Mesendoderm (in vitro differentiated cells): Measurements from ENCODE around the gene MPP3.

Source experiments
- DNase-seq: peaks from one replicate; pipeline ENCODE4 v3.0.0; 2013
- H2AK5ac ChIP-seq: 2 replicates; pipeline ENCODE4 v1.6.1; 2013; ENCODE audit warnings: low read length, inconsistent platforms
- H2BK120ac ChIP-seq: 2 replicates; pipeline ENCODE4 v1.6.1; 2013; ENCODE audit warnings: low read depth, mild to moderate bottlenecking, low read length, moderate library complexity, mixed read lengths
- H2BK15ac ChIP-seq: replicated peaks from 2 replicates; pipeline ENCODE4 v1.6.1; 2013; ENCODE audit warnings: low read depth, mild to moderate bottlenecking, moderate library complexity
- H2BK5ac ChIP-seq: 2 replicates; pipeline ENCODE4 v1.6.1; 2013; ENCODE audit warnings: low read length, inconsistent platforms
- H3K18ac ChIP-seq: 2 replicates; pipeline ENCODE4 v1.6.1; 2013; ENCODE audit warnings: mild to moderate bottlenecking, low read length, mixed read lengths
- H3K23ac ChIP-seq: one replicate; pipeline ENCODE4 v1.6.1; 2013; ENCODE audit warnings: low read length
- H3K27ac ChIP-seq: 2 replicates; pipeline ENCODE4 v1.5.1; 2013; ENCODE audit warnings: low read depth, mild to moderate bottlenecking, inconsistent platforms, low read length, moderate library complexity
- H3K27me3 ChIP-seq: 2 replicates; pipeline ENCODE4 v1.6.1; 2013; ENCODE audit warnings: low read length, control low read depth, mild to moderate bottlenecking, inconsistent platforms; ENCODE audit not compliant: insufficient read depth, poor library complexity
- H3K36me3 ChIP-seq: 2 replicates; pipeline ENCODE4 v1.6.1; 2013; ENCODE audit warnings: low read length, inconsistent platforms; ENCODE audit not compliant: control insufficient read depth, insufficient read depth
- H3K4ac ChIP-seq: one replicate; pipeline ENCODE4 v1.6.1; 2013; ENCODE audit warnings: low read depth, mild to moderate bottlenecking, low read length, moderate library complexity
- H3K4me1 ChIP-seq: 2 replicates; pipeline ENCODE4 v1.6.1; 2013; ENCODE audit warnings: low read depth, low read length, inconsistent platforms; ENCODE audit not compliant: control insufficient read depth
- H3K4me2 ChIP-seq: 2 replicates; pipeline ENCODE4 v1.6.1; 2013; ENCODE audit warnings: low read length
- H3K4me3 ChIP-seq: 2 replicates; pipeline ENCODE4 v1.5.1; 2013; ENCODE audit warnings: mild to moderate bottlenecking, low read length
- H3K56ac ChIP-seq: one replicate; pipeline ENCODE4 v1.6.1; 2013; ENCODE audit warnings: low read length
- H3K79me1 ChIP-seq: 2 replicates; pipeline ENCODE4 v1.6.1; 2013; ENCODE audit warnings: low read length, inconsistent platforms
- H3K79me2 ChIP-seq: 2 replicates; pipeline ENCODE4 v1.6.1; 2013; ENCODE audit warnings: mild to moderate bottlenecking, low read length; ENCODE audit not compliant: control insufficient read depth, insufficient read depth
- H3K9ac ChIP-seq: 2 replicates; pipeline ENCODE4 v1.6.1; 2013; ENCODE audit warnings: low read length, inconsistent platforms
- H4K5ac ChIP-seq: one replicate; pipeline ENCODE4 v1.6.1; 2013; ENCODE audit warnings: low read length
- H4K8ac ChIP-seq: one replicate; pipeline ENCODE4 v1.6.1; 2013; ENCODE audit warnings: low read depth, mild to moderate bottlenecking, control low read depth, low read length, moderate library complexity
- WGBS: extraction: QIAGEN DNeasy Blood & Tissue Kit; methylation state at CpG from one replicate; pipeline ENCODE4 v1.1.7; 2013; ENCODE audit warnings: low lambda C conversion rate, missing lambda C conversion rate; ENCODE audit not compliant: insufficient coverage; ENCODE audit errors: extremely low coverage; 5-methylcytosine and 5-hydroxymethylcytosine counted together

MPP3 gene

DNA sequence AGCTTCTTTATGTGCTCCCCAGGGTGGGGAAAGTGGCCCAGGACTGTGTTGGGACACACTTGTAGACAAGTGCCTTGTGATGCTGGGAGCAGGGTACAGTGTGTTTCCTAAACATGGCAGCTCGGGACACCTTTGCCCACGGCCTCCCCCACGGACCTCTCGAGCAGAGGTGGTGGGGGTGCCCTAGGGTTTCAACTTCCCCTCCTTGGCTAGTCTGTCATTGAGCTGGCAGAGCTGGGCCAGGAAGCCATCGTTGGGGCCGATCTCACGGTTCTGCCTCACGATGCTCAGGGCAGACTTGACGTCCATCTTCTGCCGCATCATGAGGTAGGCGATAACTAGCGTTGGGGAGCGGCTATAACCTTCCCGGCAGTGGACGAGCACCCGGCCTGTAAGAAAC, 63.5 kb downstream of the MPP3 start:
- Histone ChIP-seq H2BK15ac (no peak overlapping the region), H3K79me1 (no peaks in the 10 kb centered on the region), H4K8ac (no peak overlapping the region), H2BK120ac (no peak overlapping the region), H3K27ac (no peak overlapping the region), H3K4me3 (no peak overlapping the region), H3K4ac (no peak overlapping the region), H2AK5ac (no peak overlapping the region), H3K18ac (no peak overlapping the region), H3K27me3 (no peaks in the 10 kb centered on the region), H3K56ac (no peak overlapping the region), H4K5ac (no peak overlapping the region), H3K36me3 (peaks cover 2% of the 10 kb centered on the region), H3K23ac (no peak overlapping the region), H3K9ac (no peak overlapping the region), H3K79me2 (no peaks in the 10 kb centered on the region), H2BK5ac (no peak overlapping the region), H3K4me2 (no peak overlapping the region), H3K4me1 (no peaks in the 10 kb centered on the region)
- DNase-seq = no peak
- WGBS = no CpG with 5 or more reads among the region's 16 CpGs

GRCh38 chr17:43768943-43769342, 64.0 kb downstream of the MPP3 start:
- H4K5ac ChIP-seq = no peak overlapping the region
- no peak overlapping the region for H2BK5ac ChIP-seq
- H3K23ac ChIP-seq = no peak overlapping the region
- no peak for DNase-seq
- H2AK5ac ChIP-seq = no peak overlapping the region
- peaks cover 2% of the 10 kb centered on the region for H3K36me3 ChIP-seq
- no CpG with 5 or more reads among the region's 7 CpGs for WGBS
- H3K4me1 ChIP-seq = no peaks in the 10 kb centered on the region
- no peak overlapping the region for H3K4me2 ChIP-seq
- no peak overlapping the region for H4K8ac ChIP-seq
- no peak overlapping the region for H3K9ac ChIP-seq
- no peak overlapping the region for H3K4ac ChIP-seq
- no peak overlapping the region for H2BK120ac ChIP-seq
- no peak overlapping the region for H3K27ac ChIP-seq
- no peak overlapping the region for H3K18ac ChIP-seq
- no peaks in the 10 kb centered on the region for H3K79me1 ChIP-seq
- no peak overlapping the region for H2BK15ac ChIP-seq
- no peak overlapping the region for H3K56ac ChIP-seq
- H3K27me3 ChIP-seq = no peaks in the 10 kb centered on the region
- no peak overlapping the region for H3K4me3 ChIP-seq
- no peaks in the 10 kb centered on the region for H3K79me2 ChIP-seq

GRCh38 chr17:43768382-43768781, 64.6 kb downstream of the MPP3 start:
- Histone ChIP-seq H3K9ac (no peak overlapping the region), H3K23ac (no peak overlapping the region), H3K4me2 (no peak overlapping the region), H3K4ac (no peak overlapping the region), H3K4me1 (no peaks in the 10 kb centered on the region), H2BK15ac (no peak overlapping the region), H3K36me3 (peaks cover 2% of the 10 kb centered on the region), H3K4me3 (no peak overlapping the region), H2BK120ac (no peak overlapping the region), H2BK5ac (no peak overlapping the region), H3K79me2 (no peaks in the 10 kb centered on the region), H3K27ac (no peak overlapping the region), H4K5ac (no peak overlapping the region), H3K18ac (no peak overlapping the region), H3K56ac (no peak overlapping the region), H3K27me3 (no peaks in the 10 kb centered on the region), H4K8ac (no peak overlapping the region), H2AK5ac (no peak overlapping the region), H3K79me1 (no peaks in the 10 kb centered on the region)
- no peak for DNase-seq
- WGBS = no CpG with 5 or more reads among the region's 9 CpGs

GRCh38 chr17:43767713-43768059, 65.3 kb downstream of the MPP3 start:
- H3K4me2 ChIP-seq = no peak overlapping the region

DNA sequence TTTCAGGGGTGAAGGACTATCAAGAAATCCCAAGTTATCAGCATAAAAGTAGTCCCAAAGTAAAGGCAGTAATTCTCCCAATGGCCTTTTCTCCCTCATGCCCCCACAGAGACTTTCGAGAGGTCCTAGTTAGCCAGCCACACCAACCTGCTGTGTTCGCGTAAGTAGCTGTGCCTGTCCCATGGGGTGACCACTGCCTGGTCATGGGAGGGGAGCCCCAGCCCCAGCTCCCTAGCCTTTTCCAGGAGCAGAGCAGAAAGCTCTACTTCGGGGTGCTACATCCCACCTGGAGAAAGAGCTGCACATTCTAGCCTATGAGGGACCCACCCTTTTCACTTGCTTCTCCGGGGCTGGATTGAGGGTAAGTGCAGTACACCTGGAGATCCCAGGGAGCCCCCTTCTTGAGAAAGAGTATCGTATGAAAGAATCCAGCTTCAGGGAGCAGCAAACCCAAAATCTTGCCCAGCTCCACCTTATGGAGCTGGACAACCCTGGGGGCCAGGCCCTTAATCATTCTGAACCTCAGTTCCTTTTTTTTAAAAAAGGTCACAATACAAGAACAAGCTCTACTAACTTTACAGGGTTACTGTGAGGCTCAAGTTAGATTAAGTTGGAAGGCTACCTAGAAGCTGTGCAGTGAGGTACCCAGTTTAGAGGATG, 65.8 kb downstream of the MPP3 start:
- H3K36me3 ChIP-seq = peaks cover 2% of the 10 kb centered on the region
- no peak overlapping the region for H3K23ac ChIP-seq
- no peak overlapping the region for H2BK5ac ChIP-seq
- H3K79me1 ChIP-seq = no peaks in the 10 kb centered on the region
- no peak overlapping the region for H4K8ac ChIP-seq
- H3K79me2 ChIP-seq = no peaks in the 10 kb centered on the region
- no peak overlapping the region for H3K56ac ChIP-seq
- H2BK120ac ChIP-seq = no peak overlapping the region
- no peak for DNase-seq
- H3K4me3 ChIP-seq = no peak overlapping the region
- WGBS = no CpG with 5 or more reads among the region's 6 CpGs
- no peak overlapping the region for H3K27ac ChIP-seq
- H3K4me1 ChIP-seq = no peaks in the 10 kb centered on the region
- H2AK5ac ChIP-seq = no peak overlapping the region
- H2BK15ac ChIP-seq = no peak overlapping the region
- H3K9ac ChIP-seq = no peak overlapping the region
- H4K5ac ChIP-seq = no peak overlapping the region
- H3K18ac ChIP-seq = no peak overlapping the region
- H3K27me3 ChIP-seq = no peaks in the 10 kb centered on the region
- no peak overlapping the region for H3K4ac ChIP-seq
- H3K4me2 ChIP-seq = no peak overlapping the region

More at GRCh38 chr17:43767713-43768059, 65.3 kb downstream of the MPP3 start:
- no peak overlapping the region for H4K5ac ChIP-seq
- WGBS = no CpG with 5 or more reads among the region's 5 CpGs
- no peaks in the 10 kb centered on the region for H3K79me2 ChIP-seq
- H2BK15ac ChIP-seq = no peak overlapping the region
- H4K8ac ChIP-seq = no peak overlapping the region
- H2BK120ac ChIP-seq = no peak overlapping the region
- no peak overlapping the region for H3K27ac ChIP-seq
- no peak overlapping the region for H3K56ac ChIP-seq
- no peak overlapping the region for H3K4me3 ChIP-seq
- H3K79me1 ChIP-seq = no peaks in the 10 kb centered on the region
- H3K9ac ChIP-seq = no peak overlapping the region
- H3K4ac ChIP-seq = no peak overlapping the region
- H3K36me3 ChIP-seq = peaks cover 2% of the 10 kb centered on the region
- no peak overlapping the region for H3K18ac ChIP-seq
- no peak for DNase-seq
- no peak overlapping the region for H2AK5ac ChIP-seq
- no peaks in the 10 kb centered on the region for H3K4me1 ChIP-seq
- H3K23ac ChIP-seq = no peak overlapping the region
- H3K27me3 ChIP-seq = no peaks in the 10 kb centered on the region
- no peak overlapping the region for H2BK5ac ChIP-seq

DNA sequence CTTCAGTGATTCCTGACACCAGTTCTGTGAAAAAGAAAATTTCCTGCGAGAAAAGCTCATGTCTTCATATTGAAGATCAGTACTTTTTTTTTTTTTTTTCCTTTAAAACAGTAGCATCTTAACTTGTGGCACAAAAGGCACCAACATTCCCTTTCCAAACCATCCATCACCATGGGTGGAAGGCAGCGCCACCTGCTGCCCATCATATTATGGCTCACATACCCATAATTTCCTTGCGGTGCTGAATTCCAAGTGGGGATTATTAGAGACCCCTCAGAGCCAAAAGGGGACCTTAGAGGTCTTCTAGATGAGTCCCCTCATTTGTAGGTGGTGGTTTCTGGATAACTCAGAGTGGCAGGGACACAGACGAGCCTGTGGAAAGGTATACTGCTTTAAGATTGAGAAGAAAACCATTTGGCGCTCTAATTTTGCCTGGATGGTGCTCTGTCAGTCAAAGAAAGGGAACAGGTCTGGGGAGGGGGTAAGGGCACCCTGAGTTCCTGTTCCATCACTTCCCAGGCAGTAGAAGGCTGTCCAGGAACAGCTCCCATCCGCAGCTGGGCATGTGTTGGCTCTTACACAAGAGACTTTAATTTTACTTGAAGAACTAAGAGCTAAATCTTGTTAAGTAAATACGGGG, 66.4 kb downstream of the MPP3 start:
- Histone ChIP-seq H3K79me1 (no peaks in the 10 kb centered on the region), H2BK120ac (no peak overlapping the region), H2BK5ac (no peak overlapping the region), H4K5ac (no peak overlapping the region), H3K27me3 (no peaks in the 10 kb centered on the region), H3K18ac (no peak overlapping the region), H4K8ac (no peak overlapping the region), H2AK5ac (no peak overlapping the region), H3K4me1 (no peaks in the 10 kb centered on the region), H3K79me2 (no peaks in the 10 kb centered on the region), H3K4me2 (no peak overlapping the region), H3K4ac (no peak overlapping the region), H3K9ac (no peak overlapping the region), H3K36me3 (peaks cover 2% of the 10 kb centered on the region), H3K27ac (no peak overlapping the region), H2BK15ac (no peak overlapping the region), H3K4me3 (no peak overlapping the region), H3K56ac (no peak overlapping the region), H3K23ac (no peak overlapping the region)
- peak; percentile 62 for DNase-seq
- no CpG with 5 or more reads among the region's 7 CpGs for WGBS
